ENCODE measurements around the gene PRKAG2.

Gene PRKAG2

GRCh38 chr7:151732834-151733592 is 143.9 kb downstream of the PRKAG2 start:
- Histone ChIP-seq H3K27me3 (ENCODE audit: control insufficient read depth in 5 of 5, insufficient read depth in 4 of 5, low read length in 5 of 5) (no peaks in the 10 kb centered on the region), H3K27ac (ENCODE audit: low read depth, low read length) (no peak overlapping the region), H3K4me3 (ENCODE audit: low read depth in 1 of 5, low read length in 5 of 5) (no peak overlapping the region), H3K9ac (ENCODE audit: low read length in 5 of 5) (no peak overlapping the region), H3K4me1 (ENCODE audit: control insufficient read depth in 5 of 5, insufficient read depth in 5 of 5, low read length in 5 of 5) (peaks cover 0 to 29% (median 26%) of the 10 kb centered on the region in 5 donors), H3K9me3 (ENCODE audit: control insufficient read depth in 5 of 5, low read length in 5 of 5) (no peaks in the 10 kb centered on the region), H3K36me3 (ENCODE audit: control insufficient read depth in 5 of 5, insufficient read depth in 5 of 5, low read length in 5 of 5) (no peaks in the 10 kb centered on the region)

- Histone ChIP-seq H3K4me1 (ENCODE audit: control insufficient read depth in 5 of 5, insufficient read depth in 5 of 5, low read length in 5 of 5) (peaks cover 0 to 37% (median 29%) of the 10 kb centered on the region in 5 donors), H3K27ac (ENCODE audit: low read depth, low read length) (no peak overlapping the region), H3K4me3 (ENCODE audit: low read depth in 1 of 5, low read length in 5 of 5) (no peak overlapping the region)
These were observed 144.6 kb downstream of the PRKAG2 start for GRCh38 chr7:151732292-151732691.

GRCh38 chr7:151731022-151731441 is 145.9 kb downstream of the PRKAG2 start:
- Histone ChIP-seq H3K9me3 (ENCODE audit: control insufficient read depth in 5 of 5, low read length in 5 of 5) (no peaks in the 10 kb centered on the region), H3K4me1 (ENCODE audit: control insufficient read depth in 5 of 5, insufficient read depth in 5 of 5, low read length in 5 of 5) (peaks cover 0 to 29% (median 21%) of the 10 kb centered on the region in 5 donors), H3K9ac (ENCODE audit: low read length in 5 of 5) (no peak overlapping the region), H3K27ac (ENCODE audit: low read depth, low read length) (no peak overlapping the region), H3K27me3 (ENCODE audit: control insufficient read depth in 5 of 5, insufficient read depth in 4 of 5, low read length in 5 of 5) (no peaks in the 10 kb centered on the region), H3K36me3 (ENCODE audit: control insufficient read depth in 5 of 5, insufficient read depth in 5 of 5, low read length in 5 of 5) (no peaks in the 10 kb centered on the region), H3K4me3 (ENCODE audit: low read depth in 1 of 5, low read length in 5 of 5) (no peak overlapping the region)

More at GRCh38 chr7:151732292-151732691, 144.6 kb downstream of the PRKAG2 start:
- Histone ChIP-seq H3K36me3 (ENCODE audit: control insufficient read depth in 5 of 5, insufficient read depth in 5 of 5, low read length in 5 of 5) (no peaks in the 10 kb centered on the region), H3K27me3 (ENCODE audit: control insufficient read depth in 5 of 5, insufficient read depth in 4 of 5, low read length in 5 of 5) (no peaks in the 10 kb centered on the region), H3K9me3 (ENCODE audit: control insufficient read depth in 5 of 5, low read length in 5 of 5) (no peaks in the 10 kb centered on the region), H3K9ac (ENCODE audit: low read length in 5 of 5) (no peak overlapping the region)

GRCh38 chr7:151730591-151730990 is 146.3 kb downstream of the PRKAG2 start:
- Histone ChIP-seq H3K9ac (ENCODE audit: low read length in 5 of 5) (no peak overlapping the region), H3K27ac (ENCODE audit: low read depth, low read length) (no peak overlapping the region), H3K9me3 (ENCODE audit: control insufficient read depth in 5 of 5, low read length in 5 of 5) (no peaks in the 10 kb centered on the region), H3K4me3 (ENCODE audit: low read depth in 1 of 5, low read length in 5 of 5) (no peak overlapping the region), H3K27me3 (ENCODE audit: control insufficient read depth in 5 of 5, insufficient read depth in 4 of 5, low read length in 5 of 5) (no peaks in the 10 kb centered on the region), H3K36me3 (ENCODE audit: control insufficient read depth in 5 of 5, insufficient read depth in 5 of 5, low read length in 5 of 5) (no peaks in the 10 kb centered on the region), H3K4me1 (ENCODE audit: control insufficient read depth in 5 of 5, insufficient read depth in 5 of 5, low read length in 5 of 5) (peaks cover 0 to 24% (median 18%) of the 10 kb centered on the region in 5 donors)

GRCh38 chr7:151729521-151729921 is 147.4 kb downstream of the PRKAG2 start:
- Histone ChIP-seq H3K27ac (ENCODE audit: low read depth, low read length) (no peak overlapping the region), H3K4me3 (ENCODE audit: low read depth in 1 of 5, low read length in 5 of 5) (no peak overlapping the region), H3K9me3 (ENCODE audit: control insufficient read depth in 5 of 5, low read length in 5 of 5) (no peaks in the 10 kb centered on the region), H3K27me3 (ENCODE audit: control insufficient read depth in 5 of 5, insufficient read depth in 4 of 5, low read length in 5 of 5) (no peaks in the 10 kb centered on the region), H3K9ac (ENCODE audit: low read length in 5 of 5) (no peak overlapping the region), H3K36me3 (ENCODE audit: control insufficient read depth in 5 of 5, insufficient read depth in 5 of 5, low read length in 5 of 5) (no peaks in the 10 kb centered on the region), H3K4me1 (ENCODE audit: control insufficient read depth in 5 of 5, insufficient read depth in 5 of 5, low read length in 5 of 5) (peaks cover 0 to 24% (median 18%) of the 10 kb centered on the region in 5 donors)

GRCh38 chr7:151728746-151729145 is 148.2 kb downstream of the PRKAG2 start:
- no peak overlapping the region for H3K9ac ChIP-seq (ENCODE audit: low read length in 5 of 5)
- no peaks in the 10 kb centered on the region for H3K36me3 ChIP-seq (ENCODE audit: control insufficient read depth in 5 of 5, insufficient read depth in 5 of 5, low read length in 5 of 5)
- H3K9me3 ChIP-seq (ENCODE audit: control insufficient read depth in 5 of 5, low read length in 5 of 5): no peaks in the 10 kb centered on the region
- H3K27ac ChIP-seq (ENCODE audit: low read depth, low read length): no peak overlapping the region
- no peaks in the 10 kb centered on the region for H3K27me3 ChIP-seq (ENCODE audit: control insufficient read depth in 5 of 5, insufficient read depth in 4 of 5, low read length in 5 of 5)
- H3K4me1 ChIP-seq (ENCODE audit: control insufficient read depth in 5 of 5, insufficient read depth in 5 of 5, low read length in 5 of 5): peaks cover 0 to 24% (median 18%) of the 10 kb centered on the region in 5 donors
- H3K4me3 ChIP-seq (ENCODE audit: low read depth in 1 of 5, low read length in 5 of 5): no peak overlapping the region

GRCh38 chr7:151728286-151728660 is 148.6 kb downstream of the PRKAG2 start:
- no peaks in the 10 kb centered on the region for H3K27me3 ChIP-seq (ENCODE audit: control insufficient read depth in 5 of 5, insufficient read depth in 4 of 5, low read length in 5 of 5)
- H3K27ac ChIP-seq (ENCODE audit: low read depth, low read length): no peak overlapping the region
- H3K36me3 ChIP-seq (ENCODE audit: control insufficient read depth in 5 of 5, insufficient read depth in 5 of 5, low read length in 5 of 5): peaks cover 0 to 5% (median 0%) of the 10 kb centered on the region in 5 donors

GRCh38 chr7:151727579-151728285 is 149.2 kb downstream of the PRKAG2 start:
- no peak overlapping the region for H3K27ac ChIP-seq (ENCODE audit: low read depth, low read length)
- H3K9me3 ChIP-seq (ENCODE audit: control insufficient read depth in 5 of 5, low read length in 5 of 5): no peaks in the 10 kb centered on the region
- peaks cover 0 to 5% (median 0%) of the 10 kb centered on the region in 5 donors for H3K36me3 ChIP-seq (ENCODE audit: control insufficient read depth in 5 of 5, insufficient read depth in 5 of 5, low read length in 5 of 5)
- H3K4me3 ChIP-seq (ENCODE audit: low read depth in 1 of 5, low read length in 5 of 5): no peak overlapping the region
- H3K9ac ChIP-seq (ENCODE audit: low read length in 5 of 5): no peak overlapping the region
- no peaks in the 10 kb centered on the region for H3K27me3 ChIP-seq (ENCODE audit: control insufficient read depth in 5 of 5, insufficient read depth in 4 of 5, low read length in 5 of 5)
- peaks cover 0 to 24% (median 18%) of the 10 kb centered on the region in 5 donors for H3K4me1 ChIP-seq (ENCODE audit: control insufficient read depth in 5 of 5, insufficient read depth in 5 of 5, low read length in 5 of 5)

More at GRCh38 chr7:151728286-151728660, 148.6 kb downstream of the PRKAG2 start:
- no peak overlapping the region for H3K4me3 ChIP-seq (ENCODE audit: low read depth in 1 of 5, low read length in 5 of 5)
- H3K9ac ChIP-seq (ENCODE audit: low read length in 5 of 5): no peak overlapping the region
- peaks cover 0 to 24% (median 18%) of the 10 kb centered on the region in 5 donors for H3K4me1 ChIP-seq (ENCODE audit: control insufficient read depth in 5 of 5, insufficient read depth in 5 of 5, low read length in 5 of 5)
- no peaks in the 10 kb centered on the region for H3K9me3 ChIP-seq (ENCODE audit: control insufficient read depth in 5 of 5, low read length in 5 of 5)

GRCh38 chr7:151726652-151727578 is 150.0 kb downstream of the PRKAG2 start:
- no peaks in the 10 kb centered on the region for H3K9me3 ChIP-seq (ENCODE audit: control insufficient read depth in 5 of 5, low read length in 5 of 5)
- H3K4me1 ChIP-seq (ENCODE audit: control insufficient read depth in 5 of 5, insufficient read depth in 5 of 5, low read length in 5 of 5): peaks cover 0 to 28% (median 19%) of the 10 kb centered on the region in 5 donors
- peaks cover 0 to 5% (median 0%) of the 10 kb centered on the region in 5 donors for H3K36me3 ChIP-seq (ENCODE audit: control insufficient read depth in 5 of 5, insufficient read depth in 5 of 5, low read length in 5 of 5)
- no peak overlapping the region for H3K4me3 ChIP-seq (ENCODE audit: low read depth in 1 of 5, low read length in 5 of 5)
- H3K9ac ChIP-seq (ENCODE audit: low read length in 5 of 5): no peak overlapping the region
- H3K27me3 ChIP-seq (ENCODE audit: control insufficient read depth in 5 of 5, insufficient read depth in 4 of 5, low read length in 5 of 5): no peaks in the 10 kb centered on the region
- H3K27ac ChIP-seq (ENCODE audit: low read depth, low read length): no peak overlapping the region
